ENCODE results near the gene SPATA12. TPM values are rescaled to one million over a fixed set of nuclear protein-coding genes. Genes with fewer than 3 reads are reported as not detected.

Gene SPATA12
- total RNA-seq, 1 donor from 2014 or later: not detected

DNA sequence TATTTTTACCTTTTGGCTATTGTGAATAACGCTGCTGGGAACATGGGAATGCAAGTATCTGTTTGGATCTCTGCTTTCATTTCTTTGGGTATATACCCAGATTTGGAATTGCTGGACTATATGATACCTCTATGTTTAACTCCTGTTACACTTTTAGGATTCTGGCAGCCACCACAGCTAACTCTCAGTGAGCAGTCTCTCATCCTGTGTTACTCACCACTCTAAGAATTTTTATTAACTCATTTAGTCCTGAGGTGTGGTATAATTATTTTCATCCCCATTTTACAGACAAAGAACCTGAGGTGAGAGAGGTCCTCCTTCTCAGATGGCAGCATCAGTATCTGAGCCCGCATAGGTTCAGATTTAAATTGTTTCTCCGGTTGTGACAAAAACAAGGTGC, 1.1 kb downstream of the SPATA12 start:
- Mint-ChIP-seq H3K27ac (no peak overlapping the region), H3K9me3 (no peaks in the 10 kb centered on the region), H3K36me3 (ENCODE audit: low read depth) (no peaks in the 10 kb centered on the region), H3K4me3 (no peak overlapping the region), H3K27me3 (peaks cover 37% of the 10 kb centered on the region), H3K4me1 (peaks cover 3% of the 10 kb centered on the region)
- POLR2A ChIA-PET: no interaction called here
- CTCF ChIA-PET: no interaction called here
- intact Hi-C loops (cut with micrococcal nuclease): no loop called here
- no peak for TF ChIP-seq CTCF (IDR thresholded peaks at IDR 0.05)
- DNase-seq (no peak), ATAC-seq (ENCODE audit: low read depth) (no peak)

DNA sequence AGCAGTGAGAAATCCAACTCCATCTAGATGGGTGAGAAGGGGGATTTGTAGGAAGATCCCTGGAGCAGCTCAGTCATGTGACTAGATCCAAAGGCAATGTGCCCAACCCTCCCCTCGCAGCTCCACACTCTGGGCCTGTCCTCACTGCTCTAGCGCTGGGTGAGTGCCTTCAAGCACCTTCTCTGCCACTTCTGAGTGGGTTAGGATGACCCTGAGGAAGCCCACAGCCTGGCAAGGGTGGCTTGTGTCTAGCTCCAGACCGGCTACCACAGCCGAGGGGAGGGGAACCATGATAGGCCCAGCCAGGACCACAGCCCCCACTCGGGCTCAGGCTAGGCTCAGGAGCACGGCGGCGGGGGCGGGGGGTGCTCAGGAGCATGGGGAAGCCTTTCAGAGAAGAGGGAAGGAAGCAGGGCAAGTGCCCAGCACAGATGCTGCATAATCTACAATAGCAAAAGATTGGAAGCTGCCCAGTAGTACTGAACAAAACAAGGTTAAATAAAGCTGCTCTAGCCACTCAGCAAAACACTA, 1.7 kb downstream of the SPATA12 start:
- Mint-ChIP-seq H3K4me1 (peaks cover 3% of the 10 kb centered on the region), H3K27ac (no peak overlapping the region), H3K9me3 (no peaks in the 10 kb centered on the region), H3K36me3 (ENCODE audit: low read depth) (no peaks in the 10 kb centered on the region), H3K4me3 (no peak overlapping the region), H3K27me3 (peaks cover 35% of the 10 kb centered on the region)
- no peak for TF ChIP-seq CTCF (IDR thresholded peaks at IDR 0.05)
- DNase-seq: no peak
- no peak for ATAC-seq (ENCODE audit: low read depth)
- CTCF ChIA-PET: no interaction called here
- intact Hi-C loops (cut with micrococcal nuclease): no loop called here
- POLR2A ChIA-PET: no interaction called here

DNA sequence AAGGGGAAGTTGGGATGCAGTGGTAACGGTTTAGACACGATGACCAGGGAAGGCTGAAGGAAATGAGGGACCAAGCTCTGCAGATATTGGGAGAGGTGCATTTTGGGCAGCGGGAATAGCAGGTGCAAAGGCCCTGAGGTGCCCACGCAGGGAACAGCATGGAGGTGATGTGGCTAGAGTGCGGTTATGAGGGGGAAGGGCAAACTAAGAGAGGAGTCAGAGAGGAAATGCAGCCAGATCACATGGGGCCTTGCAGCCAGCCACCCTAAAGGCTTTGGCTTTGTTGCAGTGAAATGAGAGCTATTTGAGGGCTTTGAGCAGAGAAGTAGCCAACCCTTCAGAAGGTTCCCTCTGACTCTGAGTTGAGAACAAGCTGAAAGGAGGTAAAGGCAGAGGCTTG, 2.6 kb downstream of the SPATA12 start:
- Mint-ChIP-seq H3K27me3 (peaks cover 29% of the 10 kb centered on the region), H3K4me1 (peaks cover 9% of the 10 kb centered on the region), H3K27ac (no peak overlapping the region), H3K4me3 (no peak overlapping the region), H3K9me3 (no peaks in the 10 kb centered on the region), H3K36me3 (ENCODE audit: low read depth) (no peaks in the 10 kb centered on the region)
- intact Hi-C loops (cut with micrococcal nuclease): no loop called here
- DNase-seq (no peak), ATAC-seq (ENCODE audit: low read depth) (no peak)
- TF ChIP-seq CTCF (IDR thresholded peaks at IDR 0.05): no peak
- ChIA-PET POLR2A (no interaction called here), CTCF (interaction anchor here (1.5 kb wide), 1 partner anchor 67 kb away, joined by 6 read pairs; no protein-coding TSS in a partner anchor)

- H3K4me3 Mint-ChIP-seq: no peak overlapping the region
- H3K27me3 Mint-ChIP-seq: peaks cover 28% of the 10 kb centered on the region
- DNase-seq (no peak), ATAC-seq (ENCODE audit: low read depth) (no peak)
- POLR2A ChIA-PET: no interaction called here
- CTCF ChIA-PET: interaction anchor here (1.5 kb wide), 1 partner anchor 68 kb away, joined by 6 read pairs; no protein-coding TSS in a partner anchor
- TF ChIP-seq CTCF (IDR thresholded peaks at IDR 0.05): no peak
- H3K9me3 Mint-ChIP-seq: peaks cover 2% of the 10 kb centered on the region
- no peak overlapping the region for H3K27ac Mint-ChIP-seq
- no peaks in the 10 kb centered on the region for H3K36me3 Mint-ChIP-seq (ENCODE audit: low read depth)
- peaks cover 19% of the 10 kb centered on the region for H3K4me1 Mint-ChIP-seq
- intact Hi-C loops (cut with micrococcal nuclease): no loop called here
Measured at GRCh38 chr3:57064001-57064400, 3.5 kb downstream of the SPATA12 start.

GRCh38 chr3:57064572-57064971, 4.1 kb downstream of the SPATA12 start:
- POLR2A ChIA-PET: no interaction called here
- no peaks in the 10 kb centered on the region for H3K36me3 Mint-ChIP-seq (ENCODE audit: low read depth)
- CTCF ChIA-PET: interaction anchor here (1.5 kb wide), 1 partner anchor 68 kb away, joined by 6 read pairs; no protein-coding TSS in a partner anchor
- intact Hi-C loops (cut with micrococcal nuclease): no loop called here
- peaks cover 25% of the 10 kb centered on the region for H3K4me1 Mint-ChIP-seq
- peaks cover 2% of the 10 kb centered on the region for H3K9me3 Mint-ChIP-seq
- DNase-seq (no peak), ATAC-seq (ENCODE audit: low read depth) (no peak)
- peaks cover 28% of the 10 kb centered on the region for H3K27me3 Mint-ChIP-seq
- no peak overlapping the region for H3K4me3 Mint-ChIP-seq
- no peak for TF ChIP-seq CTCF (IDR thresholded peaks at IDR 0.05)
- no peak overlapping the region for H3K27ac Mint-ChIP-seq

All from activated B cell treated with CpG ODN at 0.5 μM for 24 hours (primary cell).